K562 treated with DMSO at 1 percent for 48 hours (cell line): Measurements from ENCODE around the gene EHBP1. TPM values are rescaled to one million over a fixed set of nuclear protein-coding genes. Genes with fewer than 3 reads are reported as not detected.

Experiments
- total RNA-seq: library from RNA; unstranded; fragments of 300-600 nt; gene quantifications from 2 replicates; pipeline ENCODE4 v1.2.3, GENCODE V29; 2022; ENCODE audit warnings: low replicate concordance; ENCODE audit errors: extremely low read depth

EHBP1 gene
- not detected in 2 replicates for total RNA-seq

GRCh38 chr2:62705007-62705829 is at the start of gene EHBP1:
Gene EHBP1 (plus strand): TSS chr2:62705713. CDS start chr2:62707192, 1,479 bp downstream.

GRCh38 chr2:63050334-63051041 is 345.0 kb downstream of the EHBP1 start, which contains the start of gene OTX1:
Gene OTX1 (plus strand): TSS chr2:63050830. CDS start chr2:63052991, 2,161 bp downstream.

Other genes starting within 250 kb of the EHBP1 start
- not detected in 2 replicates for gene TMEM17, start 199.5 kb upstream of the EHBP1 start, total RNA-seq